Upper lobe of left lung (tissue), 4 donors: ENCODE results near the gene TAGLN.

ENCODE experiments used
- EP300 ChIP-seq, 4 donors: sonication (generic); formaldehyde crosslinking; IDR thresholded peaks; one replicate each; pipeline ENCODE4 v1.5.1; 2017; ENCODE audit warnings: antibody characterized with exemption in 4 of 4, control low read depth in 2 of 4
- POLR2A ChIP-seq, 4 donors: fragments of 450-650 bp; IDR thresholded peaks; one replicate each; pipeline ENCODE4 v1.5.1; 2016 to 2017; ENCODE audit warnings: antibody characterized with exemption in 4 of 4, mild to moderate bottlenecking in 2 of 4
- POLR2AphosphoS5 ChIP-seq, 2 donors: sonication (generic); formaldehyde crosslinking; IDR thresholded peaks; one replicate each; pipeline ENCODE4 v1.5.1; 2017; ENCODE audit warnings: antibody characterized with exemption in 2 of 2
- TF ChIP-seq, protein P1 (sequence below), 6 experiments: fragments of 450-650 bp in 4 of 6; fragments of 200-600 bp in 2 of 6; sonication (generic) in 2 of 6; IDR thresholded peaks; one replicate each; pipeline ENCODE4 v1.5.1; 2016 to 2019; ENCODE audit warnings: antibody characterized with exemption in 6 of 6

DNA sequence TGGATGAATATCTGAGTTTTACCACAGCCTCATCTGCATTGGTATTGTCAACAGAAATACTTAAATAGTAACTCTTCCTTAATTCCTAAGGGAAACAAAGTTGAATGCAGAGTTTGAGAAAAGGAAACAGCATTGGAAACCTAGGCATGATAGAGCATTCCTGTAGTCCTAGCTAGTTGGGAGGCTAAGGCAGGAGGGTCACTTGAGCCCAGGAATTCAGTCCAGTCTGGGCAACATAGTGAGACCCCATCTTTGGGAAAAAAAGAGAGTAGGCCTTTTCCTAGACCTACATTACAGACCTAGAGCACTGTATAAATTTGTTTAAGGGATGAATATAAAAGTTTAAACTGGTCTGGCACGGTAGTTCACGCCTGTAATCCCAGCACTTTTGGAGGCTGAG is 41.7 kb upstream of the TAGLN start:
- TF ChIP-seq, protein P1, sequence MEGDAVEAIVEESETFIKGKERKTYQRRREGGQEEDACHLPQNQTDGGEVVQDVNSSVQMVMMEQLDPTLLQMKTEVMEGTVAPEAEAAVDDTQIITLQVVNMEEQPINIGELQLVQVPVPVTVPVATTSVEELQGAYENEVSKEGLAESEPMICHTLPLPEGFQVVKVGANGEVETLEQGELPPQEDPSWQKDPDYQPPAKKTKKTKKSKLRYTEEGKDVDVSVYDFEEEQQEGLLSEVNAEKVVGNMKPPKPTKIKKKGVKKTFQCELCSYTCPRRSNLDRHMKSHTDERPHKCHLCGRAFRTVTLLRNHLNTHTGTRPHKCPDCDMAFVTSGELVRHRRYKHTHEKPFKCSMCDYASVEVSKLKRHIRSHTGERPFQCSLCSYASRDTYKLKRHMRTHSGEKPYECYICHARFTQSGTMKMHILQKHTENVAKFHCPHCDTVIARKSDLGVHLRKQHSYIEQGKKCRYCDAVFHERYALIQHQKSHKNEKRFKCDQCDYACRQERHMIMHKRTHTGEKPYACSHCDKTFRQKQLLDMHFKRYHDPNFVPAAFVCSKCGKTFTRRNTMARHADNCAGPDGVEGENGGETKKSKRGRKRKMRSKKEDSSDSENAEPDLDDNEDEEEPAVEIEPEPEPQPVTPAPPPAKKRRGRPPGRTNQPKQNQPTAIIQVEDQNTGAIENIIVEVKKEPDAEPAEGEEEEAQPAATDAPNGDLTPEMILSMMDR (IDR thresholded peaks at IDR 0.05): no peak
- TF ChIP-seq EP300 (IDR thresholded peaks at IDR 0.05) (no peak), POLR2A (IDR thresholded peaks at IDR 0.05) (no peak), POLR2AphosphoS5 (IDR thresholded peaks at IDR 0.05) (no peak)
